Mesenchymal stem cell (in vitro differentiated cells and primary cell): Measurements from ENCODE around the gene MRGPRE.

Source experiments
- DNase-seq: peaks from one replicate; pipeline ENCODE4 v3.0.0-alpha.2; 2013
- H2AFZ ChIP-seq: one replicate; pipeline ENCODE4 v1.6.1; 2013; ENCODE audit warnings: low read depth, mild to moderate bottlenecking, control low read depth, inconsistent platforms, low read length, moderate library complexity
- H2AK5ac ChIP-seq: 2 replicates; pipeline ENCODE4 v1.6.1; 2013; ENCODE audit warnings: low read length, moderate library complexity, mild to moderate bottlenecking, inconsistent platforms; ENCODE audit not compliant: severe bottlenecking
- H2BK120ac ChIP-seq: one replicate; pipeline ENCODE4 v1.6.1; 2013; ENCODE audit warnings: low read depth, mild to moderate bottlenecking, inconsistent platforms, low read length, moderate library complexity
- H2BK12ac ChIP-seq, 2 experiments: one replicate each; pipeline ENCODE4 v1.6.1; 2013; ENCODE audit warnings: inconsistent platforms in 2 of 2, low read length in 2 of 2, mild to moderate bottlenecking in 2 of 2, moderate library complexity in 2 of 2, control low read depth in 1 of 2
- H2BK15ac ChIP-seq: one replicate; pipeline ENCODE4 v1.6.1; 2013; ENCODE audit warnings: mild to moderate bottlenecking, low read depth, inconsistent platforms; ENCODE audit not compliant: poor library complexity, severe bottlenecking
- H2BK5ac ChIP-seq: 2 replicates; pipeline ENCODE4 v1.6.1; 2013; ENCODE audit warnings: low read depth, mild to moderate bottlenecking, low read length, control low read depth, inconsistent platforms; ENCODE audit not compliant: poor library complexity, severe bottlenecking
- H3K14ac ChIP-seq, 2 experiments: one replicate each; pipeline ENCODE4 v1.6.1; 2013; ENCODE audit warnings: inconsistent platforms in 2 of 2, low read length in 2 of 2, control low read depth in 1 of 2, mild to moderate bottlenecking in 1 of 2, moderate library complexity in 1 of 2
- H3K18ac ChIP-seq, 2 experiments: one replicate each; pipeline ENCODE4 v1.6.1; 2013; ENCODE audit warnings: inconsistent platforms in 2 of 2, low read length in 2 of 2, control low read depth in 1 of 2, low read depth in 1 of 2, mild to moderate bottlenecking in 1 of 2
- H3K23ac ChIP-seq, 2 experiments: one replicate each; pipeline ENCODE4 v1.6.1; 2013; ENCODE audit warnings: inconsistent platforms in 2 of 2, low read length in 2 of 2, mild to moderate bottlenecking in 2 of 2, moderate library complexity in 2 of 2, control low read depth in 1 of 2
- H3K27ac ChIP-seq: 2 replicates; pipeline ENCODE4 v1.5.1; 2013; ENCODE audit warnings: mild to moderate bottlenecking, moderate library complexity, low read length, control low read depth, inconsistent platforms; ENCODE audit not compliant: poor library complexity, severe bottlenecking
- H3K27me3 ChIP-seq, 2 experiments: 2 replicates each; pipeline versions ENCODE4 v1.6.1 to v1.7.0; 2013; ENCODE audit warnings: low read length in 2 of 2, mild to moderate bottlenecking in 2 of 2, moderate library complexity in 2 of 2, control low read depth in 1 of 2, inconsistent platforms in 1 of 2; ENCODE audit not compliant: control insufficient read depth in 1 of 2, insufficient read depth in 1 of 2
- H3K36me3 ChIP-seq, 2 experiments: 2 replicates each; pipeline versions ENCODE4 v1.6.1 to v1.7.0; 2013; ENCODE audit warnings: low read length in 2 of 2, control low read depth in 1 of 2, inconsistent platforms in 1 of 2, low read depth in 1 of 2, mild to moderate bottlenecking in 1 of 2; ENCODE audit not compliant: insufficient read depth in 2 of 2, control insufficient read depth in 1 of 2
- H3K4ac ChIP-seq, 2 experiments: one replicate each; pipeline ENCODE4 v1.6.1; 2013; ENCODE audit warnings: inconsistent platforms in 2 of 2, low read length in 2 of 2, mild to moderate bottlenecking in 2 of 2, moderate library complexity in 2 of 2, control low read depth in 1 of 2, low read depth in 1 of 2
- H3K4me1 ChIP-seq: 2 replicates; pipeline ENCODE4 v1.6.1; 2013; ENCODE audit warnings: low read depth, low read length, control low read depth; ENCODE audit not compliant: control insufficient read depth, insufficient read depth
- H3K4me2 ChIP-seq: 2 replicates; pipeline ENCODE4 v1.6.1; 2013; ENCODE audit warnings: low read length, mild to moderate bottlenecking, inconsistent platforms; ENCODE audit not compliant: poor library complexity, severe bottlenecking
- H3K4me3 ChIP-seq, 2 experiments: 2 replicates each; pipeline versions ENCODE4 v1.5.1 to v1.7.0; 2013; ENCODE audit warnings: low read length in 2 of 2, mild to moderate bottlenecking in 2 of 2, control low read depth in 1 of 2, low read depth in 1 of 2; ENCODE audit not compliant: insufficient read depth in 1 of 2
- H3K79me1 ChIP-seq: replicated peaks from 2 replicates; pipeline ENCODE4 v1.6.1; 2013; ENCODE audit warnings: mild to moderate bottlenecking, control low read depth, low read length, inconsistent platforms; ENCODE audit not compliant: poor library complexity, severe bottlenecking
- H3K9ac ChIP-seq: 2 replicates; pipeline ENCODE4 v1.7.0; 2013; ENCODE audit warnings: mild to moderate bottlenecking, low read length, moderate library complexity
- H3K9me3 ChIP-seq: 2 replicates; pipeline ENCODE4 v1.7.0; 2013; ENCODE audit warnings: mild to moderate bottlenecking, low read length; ENCODE audit not compliant: control insufficient read depth
- H4K8ac ChIP-seq: one replicate; pipeline ENCODE4 v1.6.1; 2013; ENCODE audit warnings: inconsistent platforms, mild to moderate bottlenecking, low read length, moderate library complexity
- H4K91ac ChIP-seq: one replicate; pipeline ENCODE4 v1.6.1; 2013; ENCODE audit warnings: mild to moderate bottlenecking, low read length, inconsistent platforms
- WGBS: methylation state at CpG from one replicate; pipeline ENCODE4 v1.1.7; 2013; ENCODE audit warnings: mixed read lengths; 5-methylcytosine and 5-hydroxymethylcytosine counted together

The MRGPRE gene

DNA sequence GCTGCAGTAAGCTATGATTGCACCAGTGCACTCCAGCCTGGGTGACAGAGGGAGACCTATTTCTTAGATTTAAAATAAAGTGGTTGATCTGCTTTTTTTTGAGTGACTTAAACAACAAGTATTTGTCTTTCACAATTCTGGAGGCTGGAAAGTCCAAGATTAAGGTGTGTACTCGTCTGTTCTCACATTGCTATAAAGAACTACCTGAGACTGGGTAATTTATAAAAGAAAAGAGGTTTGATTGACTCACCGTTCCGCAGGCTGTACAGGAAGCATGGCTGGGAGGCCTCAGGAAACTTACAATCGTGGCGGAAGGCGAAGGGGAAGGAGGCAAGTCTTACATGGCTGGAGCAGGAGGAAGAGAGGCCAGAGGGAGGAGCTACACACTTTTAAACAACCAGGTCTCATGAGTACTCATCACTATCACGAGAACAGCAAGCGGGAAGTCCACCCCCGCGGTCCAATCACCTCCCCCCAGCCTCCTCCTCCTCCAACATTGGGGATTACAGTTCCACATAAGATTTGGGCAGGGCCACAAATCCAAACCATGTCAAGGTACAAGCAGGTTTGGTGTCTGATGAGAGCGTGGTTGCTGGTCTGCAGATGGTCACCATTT is 47.4 kb downstream of the MRGPRE start:
- H3K4me1 ChIP-seq, result no peaks in the 10 kb centered on the region
- peaks cover 2% of the 10 kb centered on the region for H3K9me3 ChIP-seq
- no peak overlapping the region for H3K9ac ChIP-seq
- no peak overlapping the region for H3K23ac ChIP-seq
- no peak overlapping the region for H2BK12ac ChIP-seq
- H2BK5ac ChIP-seq, result no peak overlapping the region
- no peak overlapping the region for H2BK120ac ChIP-seq
- H4K91ac ChIP-seq, result no peak overlapping the region
- no peak overlapping the region for H3K18ac ChIP-seq
- no peak overlapping the region for H3K14ac ChIP-seq
- H3K27ac ChIP-seq, result no peak overlapping the region
- no peak overlapping the region for H3K4me2 ChIP-seq
- 85% methylated on average over 11 of the region's 11 CpGs for WGBS
- peaks cover 30 to 61% of the 10 kb centered on the region in 2 experiments for H3K27me3 ChIP-seq
- no peaks in the 10 kb centered on the region for H3K36me3 ChIP-seq
- H2AK5ac ChIP-seq, result no peak overlapping the region
- H3K79me1 ChIP-seq, result no peaks in the 10 kb centered on the region
- DNase-seq, result no peak
- no peak overlapping the region for H3K4me3 ChIP-seq
- no peak overlapping the region for H4K8ac ChIP-seq
- no peak overlapping the region for H2AFZ ChIP-seq
- H3K4ac ChIP-seq, result no peak overlapping the region
- H2BK15ac ChIP-seq, result no peak overlapping the region

DNA sequence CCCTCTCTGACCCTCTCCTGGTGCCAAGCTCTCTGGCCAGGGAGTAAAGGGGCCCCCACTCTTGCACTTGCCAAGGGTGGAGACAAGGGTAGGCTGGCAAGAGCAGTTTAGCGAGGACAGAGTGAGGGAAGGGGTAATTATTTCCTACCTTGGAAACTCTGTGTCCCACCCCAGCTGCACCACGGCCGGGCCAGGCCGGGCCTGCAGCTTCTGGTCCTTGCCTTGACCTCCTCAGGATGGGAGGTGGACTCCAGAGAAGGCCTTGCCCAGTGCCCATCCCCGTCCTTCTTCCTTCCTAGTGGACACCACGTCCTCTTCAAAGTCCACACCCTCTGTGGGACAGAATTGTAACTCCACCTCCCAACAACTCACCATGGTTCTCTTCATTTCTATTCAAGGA is 48.7 kb downstream of the MRGPRE start:
- Histone ChIP-seq H2BK12ac (no peak overlapping the region), H3K18ac (no peak overlapping the region), H3K14ac (no peak overlapping the region), H3K36me3 (no peaks in the 10 kb centered on the region), H3K79me1 (no peaks in the 10 kb centered on the region), H2AFZ (no peak overlapping the region), H3K9ac (no peak overlapping the region), H3K9me3 (no peaks in the 10 kb centered on the region), H2BK15ac (no peak overlapping the region), H3K4me2 (no peak overlapping the region), H3K4me3 (no peak overlapping the region), H3K27me3 (peaks cover 17 to 47% of the 10 kb centered on the region in 2 experiments), H3K23ac (no peak overlapping the region), H3K4ac (no peak overlapping the region), H3K27ac (no peak overlapping the region), H4K91ac (no peak overlapping the region), H4K8ac (no peak overlapping the region), H3K4me1 (no peaks in the 10 kb centered on the region), H2BK120ac (no peak overlapping the region), H2AK5ac (no peak overlapping the region), H2BK5ac (no peak overlapping the region)
- DNase-seq, result no peak
- 88% methylated on average over 6 of the region's 6 CpGs for WGBS

DNA sequence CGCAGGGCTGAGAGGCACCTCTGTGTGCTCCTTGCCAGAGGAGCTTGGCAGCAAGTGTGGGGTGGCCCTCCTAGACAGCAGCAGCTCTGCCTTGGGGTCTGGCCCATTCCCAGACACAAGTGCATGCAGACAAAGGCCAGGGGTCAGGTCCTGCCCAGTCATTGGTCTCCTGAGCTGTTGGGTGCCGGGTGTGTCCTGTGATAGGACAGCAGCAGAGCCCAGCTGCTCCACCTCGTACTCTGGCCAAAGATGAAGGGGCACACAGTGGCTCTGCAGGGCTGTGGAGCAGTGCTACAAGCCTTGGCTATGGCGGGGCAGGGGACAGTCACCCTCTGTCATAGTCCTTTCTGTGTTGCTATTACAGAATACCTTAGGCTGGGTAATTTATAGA is 49.8 kb downstream of the MRGPRE start:
- no peak for DNase-seq
- Histone ChIP-seq H3K9ac (no peak overlapping the region), H4K8ac (no peak overlapping the region), H3K4me3 (no peak overlapping the region), H2AFZ (no peak overlapping the region), H3K4ac (no peak overlapping the region), H2BK120ac (no peak overlapping the region), H3K27ac (no peak overlapping the region), H2AK5ac (no peak overlapping the region), H3K23ac (no peak overlapping the region), H3K36me3 (no peaks in the 10 kb centered on the region), H3K14ac (no peak overlapping the region), H4K91ac (no peak overlapping the region), H3K18ac (no peak overlapping the region), H2BK5ac (no peak overlapping the region), H3K27me3 (peaks cover 10 to 39% of the 10 kb centered on the region in 2 experiments), H2BK15ac (no peak overlapping the region), H3K9me3 (peaks cover under 1% of the 10 kb centered on the region), H3K4me1 (no peaks in the 10 kb centered on the region), H3K79me1 (no peaks in the 10 kb centered on the region), H3K4me2 (no peak overlapping the region), H2BK12ac (no peak overlapping the region)
- WGBS, result 82% methylated on average over 4 of the region's 4 CpGs

GRCh38 chr11:3181725-3182461 is 50.3 kb downstream of the MRGPRE start:
- Histone ChIP-seq H3K36me3 (no peaks in the 10 kb centered on the region), H3K23ac (no peak overlapping the region), H3K79me1 (no peaks in the 10 kb centered on the region), H3K27me3 (peaks cover 10 to 33% of the 10 kb centered on the region in 2 experiments), H3K4me1 (no peaks in the 10 kb centered on the region), H3K14ac (no peak overlapping the region), H3K4me2 (no peak overlapping the region), H3K27ac (no peak overlapping the region), H2BK5ac (no peak overlapping the region), H2BK120ac (no peak overlapping the region), H2BK12ac (no peak overlapping the region), H3K9ac (no peak overlapping the region), H4K8ac (no peak overlapping the region), H3K9me3 (peaks cover 6% of the 10 kb centered on the region), H3K4ac (no peak overlapping the region), H2AK5ac (no peak overlapping the region), H2BK15ac (no peak overlapping the region), H2AFZ (no peak overlapping the region), H4K91ac (no peak overlapping the region), H3K18ac (no peak overlapping the region), H3K4me3 (no peak overlapping the region)
- WGBS, result 85% methylated on average over 11 of the region's 12 CpGs
- DNase-seq, result no peak
